H1 (cell line): Measurements from ENCODE around the gene CAGE1. TPM values are rescaled to one million over a fixed set of nuclear protein-coding genes. Genes with fewer than 3 reads are reported as not detected.
A peak's percentile ranks its signal among the peaks of the same experiment; 100 is the strongest.

Experiments
- BCL11A ChIP-seq, 2 experiments: IDR thresholded peaks; one replicate each; pipeline ENCODE4 v1.6.1; 2011; ENCODE audit warnings: low read depth in 2 of 2, low read length in 2 of 2, mild to moderate bottlenecking in 2 of 2
- polyA plus RNA-seq, 7 experiments: library from polyadenylated mRNA; depleted of rRNA in 3 of 7; stranded (reverse) in 5 of 7; unstranded in 2 of 7; fragments of >200 nt in 5 of 7; fragments of 200-250 nt in 2 of 7; gene quantifications; 1 replicate in 5 of 7; 2 replicates in 1 of 7; 4 replicates in 1 of 7; pipeline versions ENCODE4 v1.2.1 to v1.2.3, GENCODE V29; 2011 to 2013; ENCODE audit warnings: missing spikeins in 2 of 7, mixed read lengths in 2 of 7
- total RNA-seq: library from RNA; stranded (reverse); fragmentation: NEBNext Ultra II Directional; extraction: Animal tissue kit (Norgen Biotek cat#: 25700); gene quantifications from 2 replicates; pipeline ENCODE4 v1.2.1, GENCODE V29; 2021
- TF ChIP-seq, protein P1 (sequence below): fragments of 300-600 bp; sonication (generic); IDR thresholded peaks from 2 replicates; pipeline ENCODE4 v1.7.1; 2012; ENCODE audit warnings: low read length, moderate library complexity, mild to moderate bottlenecking, inconsistent platforms; ENCODE audit not compliant: insufficient replicate concordance

The CAGE1 gene
- total and polyA plus RNA-seq, 2 of the 8 experiments (the other 6 are each of a cell fraction or from before 2014, with no cell fraction given): 0.09 TPM; not detected in 1

DNA sequence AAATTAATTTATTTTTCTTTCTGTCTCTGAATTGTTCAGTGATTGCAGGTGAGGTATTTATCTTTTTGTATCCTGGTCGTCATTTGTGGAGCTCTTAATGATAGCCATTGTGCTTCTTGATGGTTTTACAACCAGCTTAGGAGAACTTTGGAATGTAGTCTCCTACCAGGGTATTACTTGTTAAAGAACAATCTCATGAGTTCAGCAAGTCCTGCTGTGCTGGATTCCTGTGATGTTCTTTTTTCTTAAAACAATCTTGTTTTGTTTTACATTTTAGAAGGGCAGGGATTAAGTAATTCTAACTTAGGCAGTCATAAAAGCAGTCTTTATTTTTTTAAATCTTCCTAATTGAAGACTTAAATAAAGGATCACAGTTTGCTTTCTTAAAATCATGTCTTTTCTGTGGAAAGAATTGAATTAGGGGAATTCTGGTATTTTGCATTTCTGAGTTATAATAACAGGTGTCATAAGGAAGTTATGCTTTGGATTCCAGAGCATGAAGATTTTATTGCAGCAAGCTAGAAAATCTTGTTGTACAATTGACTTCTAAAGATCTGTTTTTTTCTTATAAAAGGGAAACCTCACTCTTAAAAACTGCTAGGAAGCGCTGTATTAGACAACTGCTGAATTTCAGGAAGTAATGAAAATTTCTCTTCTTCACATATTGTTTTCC is 23.7 kb upstream of the CAGE1 start (continued):
- TF ChIP-seq, protein P1, sequence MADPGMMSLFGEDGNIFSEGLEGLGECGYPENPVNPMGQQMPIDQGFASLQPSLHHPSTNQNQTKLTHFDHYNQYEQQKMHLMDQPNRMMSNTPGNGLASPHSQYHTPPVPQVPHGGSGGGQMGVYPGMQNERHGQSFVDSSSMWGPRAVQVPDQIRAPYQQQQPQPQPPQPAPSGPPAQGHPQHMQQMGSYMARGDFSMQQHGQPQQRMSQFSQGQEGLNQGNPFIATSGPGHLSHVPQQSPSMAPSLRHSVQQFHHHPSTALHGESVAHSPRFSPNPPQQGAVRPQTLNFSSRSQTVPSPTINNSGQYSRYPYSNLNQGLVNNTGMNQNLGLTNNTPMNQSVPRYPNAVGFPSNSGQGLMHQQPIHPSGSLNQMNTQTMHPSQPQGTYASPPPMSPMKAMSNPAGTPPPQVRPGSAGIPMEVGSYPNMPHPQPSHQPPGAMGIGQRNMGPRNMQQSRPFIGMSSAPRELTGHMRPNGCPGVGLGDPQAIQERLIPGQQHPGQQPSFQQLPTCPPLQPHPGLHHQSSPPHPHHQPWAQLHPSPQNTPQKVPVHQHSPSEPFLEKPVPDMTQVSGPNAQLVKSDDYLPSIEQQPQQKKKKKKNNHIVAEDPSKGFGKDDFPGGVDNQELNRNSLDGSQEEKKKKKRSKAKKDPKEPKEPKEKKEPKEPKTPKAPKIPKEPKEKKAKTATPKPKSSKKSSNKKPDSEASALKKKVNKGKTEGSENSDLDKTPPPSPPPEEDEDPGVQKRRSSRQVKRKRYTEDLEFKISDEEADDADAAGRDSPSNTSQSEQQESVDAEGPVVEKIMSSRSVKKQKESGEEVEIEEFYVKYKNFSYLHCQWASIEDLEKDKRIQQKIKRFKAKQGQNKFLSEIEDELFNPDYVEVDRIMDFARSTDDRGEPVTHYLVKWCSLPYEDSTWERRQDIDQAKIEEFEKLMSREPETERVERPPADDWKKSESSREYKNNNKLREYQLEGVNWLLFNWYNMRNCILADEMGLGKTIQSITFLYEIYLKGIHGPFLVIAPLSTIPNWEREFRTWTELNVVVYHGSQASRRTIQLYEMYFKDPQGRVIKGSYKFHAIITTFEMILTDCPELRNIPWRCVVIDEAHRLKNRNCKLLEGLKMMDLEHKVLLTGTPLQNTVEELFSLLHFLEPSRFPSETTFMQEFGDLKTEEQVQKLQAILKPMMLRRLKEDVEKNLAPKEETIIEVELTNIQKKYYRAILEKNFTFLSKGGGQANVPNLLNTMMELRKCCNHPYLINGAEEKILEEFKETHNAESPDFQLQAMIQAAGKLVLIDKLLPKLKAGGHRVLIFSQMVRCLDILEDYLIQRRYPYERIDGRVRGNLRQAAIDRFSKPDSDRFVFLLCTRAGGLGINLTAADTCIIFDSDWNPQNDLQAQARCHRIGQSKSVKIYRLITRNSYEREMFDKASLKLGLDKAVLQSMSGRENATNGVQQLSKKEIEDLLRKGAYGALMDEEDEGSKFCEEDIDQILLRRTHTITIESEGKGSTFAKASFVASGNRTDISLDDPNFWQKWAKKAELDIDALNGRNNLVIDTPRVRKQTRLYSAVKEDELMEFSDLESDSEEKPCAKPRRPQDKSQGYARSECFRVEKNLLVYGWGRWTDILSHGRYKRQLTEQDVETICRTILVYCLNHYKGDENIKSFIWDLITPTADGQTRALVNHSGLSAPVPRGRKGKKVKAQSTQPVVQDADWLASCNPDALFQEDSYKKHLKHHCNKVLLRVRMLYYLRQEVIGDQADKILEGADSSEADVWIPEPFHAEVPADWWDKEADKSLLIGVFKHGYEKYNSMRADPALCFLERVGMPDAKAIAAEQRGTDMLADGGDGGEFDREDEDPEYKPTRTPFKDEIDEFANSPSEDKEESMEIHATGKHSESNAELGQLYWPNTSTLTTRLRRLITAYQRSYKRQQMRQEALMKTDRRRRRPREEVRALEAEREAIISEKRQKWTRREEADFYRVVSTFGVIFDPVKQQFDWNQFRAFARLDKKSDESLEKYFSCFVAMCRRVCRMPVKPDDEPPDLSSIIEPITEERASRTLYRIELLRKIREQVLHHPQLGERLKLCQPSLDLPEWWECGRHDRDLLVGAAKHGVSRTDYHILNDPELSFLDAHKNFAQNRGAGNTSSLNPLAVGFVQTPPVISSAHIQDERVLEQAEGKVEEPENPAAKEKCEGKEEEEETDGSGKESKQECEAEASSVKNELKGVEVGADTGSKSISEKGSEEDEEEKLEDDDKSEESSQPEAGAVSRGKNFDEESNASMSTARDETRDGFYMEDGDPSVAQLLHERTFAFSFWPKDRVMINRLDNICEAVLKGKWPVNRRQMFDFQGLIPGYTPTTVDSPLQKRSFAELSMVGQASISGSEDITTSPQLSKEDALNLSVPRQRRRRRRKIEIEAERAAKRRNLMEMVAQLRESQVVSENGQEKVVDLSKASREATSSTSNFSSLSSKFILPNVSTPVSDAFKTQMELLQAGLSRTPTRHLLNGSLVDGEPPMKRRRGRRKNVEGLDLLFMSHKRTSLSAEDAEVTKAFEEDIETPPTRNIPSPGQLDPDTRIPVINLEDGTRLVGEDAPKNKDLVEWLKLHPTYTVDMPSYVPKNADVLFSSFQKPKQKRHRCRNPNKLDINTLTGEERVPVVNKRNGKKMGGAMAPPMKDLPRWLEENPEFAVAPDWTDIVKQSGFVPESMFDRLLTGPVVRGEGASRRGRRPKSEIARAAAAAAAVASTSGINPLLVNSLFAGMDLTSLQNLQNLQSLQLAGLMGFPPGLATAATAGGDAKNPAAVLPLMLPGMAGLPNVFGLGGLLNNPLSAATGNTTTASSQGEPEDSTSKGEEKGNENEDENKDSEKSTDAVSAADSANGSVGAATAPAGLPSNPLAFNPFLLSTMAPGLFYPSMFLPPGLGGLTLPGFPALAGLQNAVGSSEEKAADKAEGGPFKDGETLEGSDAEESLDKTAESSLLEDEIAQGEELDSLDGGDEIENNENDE: peak; percentile 41
- no peak for TF ChIP-seq BCL11A (IDR thresholded peaks at IDR 0.05; ENCODE audit: low read depth in 2 of 2, low read length in 2 of 2)
- TF ChIP-seq, all 59 proteins: peak for 2
